IMR-90 (cell line): Measurements from ENCODE around the gene SNRPA1. TPM values are rescaled to one million over a fixed set of nuclear protein-coding genes. Genes with fewer than 3 reads are reported as not detected.

ENCODE experiments used
- ATAC-seq: fragments of 200-7000 bp; cut with Tn5 transposase; 2 replicates; pipeline ENCODE4 v1.9.1; 2020; ENCODE audit warnings: low read depth, mild to moderate bottlenecking, moderate library complexity
- BruUV-seq: library from RNA; stranded (reverse); fragments of 400-500 nt; replicated peaks from 2 replicates; lab custom pipeline; 2021; lab: Mats Ljungman, UMichigan
- CTCF ChIA-PET: fragments of 300-600 bp; formaldehyde crosslinking; extraction: SDS; loops from one replicate; lab custom pipeline; 2021; ENCODE audit warnings: antibody characterized with exemption; lab: Yijun Ruan, JAX
- POLR2A ChIA-PET: fragments of 300-600 bp; sonication (Branson Sonifier 250); formaldehyde crosslinking; loops from one replicate; lab custom pipeline; 2022; ENCODE audit warnings: antibody characterized with exemption; ENCODE audit not compliant: unreplicated experiment; lab: Charles Lee
- DNase-seq: peaks from one replicate; pipeline ENCODE4 v3.0.0; 2013
- H2AFZ ChIP-seq: replicated peaks from 2 replicates; pipeline ENCODE3; 2013; ENCODE audit warnings: low read length, mild to moderate bottlenecking; ENCODE audit not compliant: poor library complexity
- H2AK5ac ChIP-seq: 2 replicates; pipeline ENCODE4 v1.6.1; 2013; ENCODE audit warnings: low read depth, low read length, inconsistent platforms
- H2AK9ac ChIP-seq: replicated peaks from 2 replicates; pipeline ENCODE3; 2013; ENCODE audit warnings: mild to moderate bottlenecking, low read depth, low read length, moderate library complexity; ENCODE audit not compliant: poor library complexity
- H2BK120ac ChIP-seq: 2 replicates; pipeline ENCODE4 v1.6.1; 2013; ENCODE audit warnings: low read depth, low read length, inconsistent platforms
- H2BK15ac ChIP-seq: 3 replicates; pipeline ENCODE4 v1.6.1; 2013; ENCODE audit warnings: low read depth, low read length, inconsistent platforms
- H2BK20ac ChIP-seq: 2 replicates; pipeline ENCODE4 v1.6.1; 2013; ENCODE audit warnings: low read depth, mild to moderate bottlenecking, inconsistent platforms, low read length, moderate library complexity
- H2BK5ac ChIP-seq: 2 replicates; pipeline ENCODE4 v1.6.1; 2013; ENCODE audit warnings: mild to moderate bottlenecking, low read depth, low read length, inconsistent platforms; ENCODE audit not compliant: poor library complexity, severe bottlenecking
- H3K14ac ChIP-seq: replicated peaks from 2 replicates; pipeline ENCODE4 v1.6.1; 2013; ENCODE audit warnings: low read depth, low read length, inconsistent platforms
- H3K18ac ChIP-seq: 2 replicates; pipeline ENCODE4 v1.6.1; 2013; ENCODE audit warnings: low read depth, low read length, control low read depth
- H3K23ac ChIP-seq: 2 replicates; pipeline ENCODE4 v1.6.1; 2013; ENCODE audit warnings: low read depth, low read length, inconsistent platforms
- H3K27ac ChIP-seq: 2 replicates; pipeline ENCODE4 v1.5.1; 2013; ENCODE audit warnings: mild to moderate bottlenecking, control low read depth, low read length; ENCODE audit not compliant: insufficient read depth
- H3K27me3 ChIP-seq: 2 replicates; pipeline ENCODE4 v1.6.1; 2013; ENCODE audit warnings: low read length; ENCODE audit not compliant: control insufficient read depth, insufficient read depth
- H3K36me3 ChIP-seq: 2 replicates; pipeline ENCODE4 v1.6.1; 2013; ENCODE audit warnings: low read length, mixed read lengths; ENCODE audit not compliant: control insufficient read depth, insufficient read depth
- H3K4ac ChIP-seq: 2 replicates; pipeline ENCODE4 v1.6.1; 2013; ENCODE audit warnings: low read depth, low read length, inconsistent platforms
- H3K4me1 ChIP-seq: 2 replicates; pipeline ENCODE4 v1.6.1; 2013; ENCODE audit warnings: low read length, mixed read lengths; ENCODE audit not compliant: control insufficient read depth, insufficient read depth
- H3K4me2 ChIP-seq: 2 replicates; pipeline ENCODE4 v1.6.1; 2013; ENCODE audit warnings: low read depth, mild to moderate bottlenecking, control low read depth, low read length, moderate library complexity
- H3K4me3 ChIP-seq: 2 replicates; pipeline ENCODE4 v1.5.1; 2013; ENCODE audit warnings: low read depth, mild to moderate bottlenecking, control low read depth, low read length, moderate library complexity; ENCODE audit not compliant: insufficient read depth
- H3K56ac ChIP-seq: 2 replicates; pipeline ENCODE4 v1.6.1; 2013; ENCODE audit warnings: low read length, inconsistent platforms; ENCODE audit not compliant: insufficient read depth; ENCODE audit errors: extremely low read depth
- H3K79me1 ChIP-seq, 2 experiments: 2 replicates each; pipeline ENCODE4 v1.6.1; 2013; ENCODE audit warnings: low read length in 2 of 2, inconsistent platforms in 1 of 2, low read depth in 1 of 2
- H3K9ac ChIP-seq: 2 replicates; pipeline ENCODE4 v1.6.1; 2013; ENCODE audit warnings: low read depth, low read length, control low read depth
- H3K9me1 ChIP-seq: 2 replicates; pipeline ENCODE4 v1.6.1; 2013; ENCODE audit warnings: low read length, inconsistent platforms; ENCODE audit not compliant: insufficient read depth
- H3K9me3 ChIP-seq: 2 replicates; pipeline ENCODE4 v1.6.1; 2013; ENCODE audit warnings: low read length; ENCODE audit not compliant: control insufficient read depth, insufficient read depth
- H4K20me1 ChIP-seq: 2 replicates; pipeline ENCODE4 v1.6.1; 2013; ENCODE audit warnings: low read length, inconsistent platforms; ENCODE audit not compliant: insufficient read depth
- H4K5ac ChIP-seq: 2 replicates; pipeline ENCODE4 v1.6.1; 2013; ENCODE audit warnings: mild to moderate bottlenecking, low read depth, low read length, control low read depth
- H4K8ac ChIP-seq, 2 experiments: 2 replicates each; pipeline ENCODE4 v1.6.1; 2013; ENCODE audit warnings: low read depth in 2 of 2, low read length in 2 of 2, control low read depth in 1 of 2, inconsistent platforms in 1 of 2
- H4K91ac ChIP-seq: 2 replicates; pipeline ENCODE4 v1.6.1; 2013; ENCODE audit warnings: low read depth, low read length, inconsistent platforms; ENCODE audit not compliant: insufficient read depth
- BHLHE40 ChIP-seq: fragments of 150-350 bp; IDR thresholded peaks from 2 replicates; pipeline ENCODE4 v1.6.1; 2016; ENCODE audit warnings: mild to moderate bottlenecking, low read depth, low read length
- CEBPB ChIP-seq: IDR thresholded peaks from 2 replicates; pipeline ENCODE4 v1.6.1; 2012; ENCODE audit warnings: low read depth, low read length, improper control_type of control experiment
- CHD1 ChIP-seq: IDR thresholded peaks from 2 replicates; pipeline ENCODE4 v1.6.1; 2012; ENCODE audit warnings: low read depth, low read length, improper control_type of control experiment
- FOS ChIP-seq: fragments of 150-350 bp; IDR thresholded peaks from 2 replicates; pipeline ENCODE4 v1.6.1; 2016; ENCODE audit warnings: low read depth, low read length
- MAFK ChIP-seq: IDR thresholded peaks from 2 replicates; pipeline ENCODE4 v1.6.1; 2012; ENCODE audit warnings: low read depth, low read length, improper control_type of control experiment
- MAZ ChIP-seq: IDR thresholded peaks from 2 replicates; pipeline ENCODE4 v1.6.1; 2012; ENCODE audit warnings: low read depth, mild to moderate bottlenecking, low read length, improper control_type of control experiment, moderate library complexity, borderline replicate concordance
- MXI1 ChIP-seq: IDR thresholded peaks from 2 replicates; pipeline ENCODE4 v1.6.1; 2012; ENCODE audit warnings: low read depth, mild to moderate bottlenecking, low read length, moderate library complexity, borderline replicate concordance
- NFE2L2 ChIP-seq: fragments of 150-350 bp; IDR thresholded peaks from 2 replicates; pipeline ENCODE4 v1.6.1; 2016; ENCODE audit warnings: low read depth, mild to moderate bottlenecking, low read length
- POLR2A ChIP-seq: IDR thresholded peaks from 2 replicates; pipeline ENCODE4 v1.6.1; 2012; ENCODE audit warnings: mild to moderate bottlenecking, low read depth, low read length
- RAD21 ChIP-seq: IDR thresholded peaks from 2 replicates; pipeline ENCODE4 v1.6.1; 2012; ENCODE audit warnings: low read length, improper control_type of control experiment
- RCOR1 ChIP-seq: IDR thresholded peaks from 2 replicates; pipeline ENCODE4 v1.6.1; 2012; ENCODE audit warnings: mild to moderate bottlenecking, low read length, improper control_type of control experiment; ENCODE audit not compliant: insufficient replicate concordance
- RFX5 ChIP-seq: IDR thresholded peaks from 2 replicates; pipeline ENCODE4 v1.8.0; 2012; ENCODE audit warnings: low read depth, mild to moderate bottlenecking, low read length, moderate library complexity
- SMC3 ChIP-seq: fragments of 150-350 bp; IDR thresholded peaks from 2 replicates; pipeline ENCODE4 v1.6.1; 2016; ENCODE audit warnings: low read depth, mild to moderate bottlenecking, antibody characterized with exemption, low read length, moderate library complexity
- WGBS, 2 experiments: methylation state at CpG; one replicate each; pipeline versions ENCODE4 v1.1.5 to v1.1.7; 2013; ENCODE audit warnings: missing lambda C conversion rate in 2 of 2; ENCODE audit not compliant: insufficient read length in 1 of 2; ENCODE audit errors: extremely low coverage in 2 of 2; 5-methylcytosine and 5-hydroxymethylcytosine counted together
- dilution Hi-C: fragments of 300-500 bp; cut with HindIII; formaldehyde crosslinking; loops from one replicate; pipeline ENCODE4 v1.14.3; 2018; ENCODE audit warnings: low sequenced_read_pairs; ENCODE audit not compliant: unreplicated experiment
- in situ Hi-C: fragments of 300-500 bp; cut with MboI; formaldehyde crosslinking; loops from 3 replicates; pipeline ENCODE4 v1.14.3; 2019; ENCODE audit warnings: low sequenced_read_pairs, inconsistent platforms, mixed read lengths
- intact Hi-C: fragments of 100-400 bp; cut with micrococcal nuclease; formaldehyde crosslinking; loops from 2 replicates; pipeline ENCODE4 v1.10.0; 2022
- polyA plus RNA-seq, 3 experiments: library from polyadenylated mRNA; depleted of rRNA; stranded (reverse); fragments of >200 nt; gene quantifications; 2 replicates each; pipeline ENCODE4 v1.2.3, GENCODE V29; 2012; ENCODE audit warnings: low replicate concordance in 1 of 3
- total RNA-seq: library from RNA; depleted of rRNA; stranded (reverse); fragments of >200 nt; gene quantifications from 2 replicates; pipeline ENCODE4 v1.2.3, GENCODE V29; 2012
- TF ChIP-seq, protein P1 (sequence below): fragments of 150-350 bp; IDR thresholded peaks from 2 replicates; pipeline ENCODE4 v1.6.1; 2017; ENCODE audit warnings: mild to moderate bottlenecking, antibody characterized with exemption, low read length, low read depth
- TF ChIP-seq, protein P2 (sequence below): conservative IDR thresholded peaks from 2 replicates; pipeline ENCODE4 v1.5.1; 2012; ENCODE audit warnings: mild to moderate bottlenecking, low read depth, low read length, improper control_type of control experiment
- TF ChIP-seq, protein P3 (sequence below): fragments of 150-350 bp; IDR thresholded peaks from 2 replicates; pipeline ENCODE4 v1.6.1; 2016; ENCODE audit warnings: low read depth, mild to moderate bottlenecking, low read length, moderate library complexity, borderline replicate concordance

The SNRPA1 gene
- total and polyA plus RNA-seq, 2 of the 4 experiments (the other 2 are of a cell fraction) = 37.1 to 79.9 TPM

DNA sequence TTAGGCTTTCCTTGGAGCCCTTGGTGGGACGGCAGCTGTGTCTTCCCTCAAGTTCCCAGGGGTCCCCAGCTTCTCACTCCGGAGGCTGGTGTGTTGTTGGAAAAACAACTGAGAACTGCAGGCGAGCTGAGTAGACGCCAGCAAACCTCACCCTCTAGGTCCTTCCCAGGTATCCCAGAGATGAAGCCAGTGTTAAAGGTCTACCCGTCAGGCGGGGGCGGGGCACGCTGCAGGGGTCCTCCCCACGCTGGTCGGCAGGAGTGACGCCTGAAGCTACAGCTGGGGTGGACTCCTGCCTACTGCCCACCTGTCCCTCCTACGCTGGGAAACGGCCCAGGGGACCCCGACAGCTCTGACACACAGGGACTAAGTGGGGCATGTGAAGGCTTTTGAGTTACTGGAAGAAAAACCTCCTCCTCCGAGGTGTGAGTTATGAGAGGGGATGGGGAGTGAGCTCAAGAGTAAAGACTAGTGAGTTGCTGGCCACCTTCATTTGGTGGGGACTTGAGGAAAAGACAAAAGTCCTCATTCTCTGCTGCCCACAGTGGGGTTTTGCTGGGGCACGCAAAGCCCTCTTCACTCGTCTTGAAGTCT, 32.2 kb upstream of the SNRPA1 start:
- no TSS peak for BruUV-seq
- H3K18ac ChIP-seq = no peak overlapping the region

More for the DNA sequence above, 32.2 kb upstream of the SNRPA1 start:
- no peaks in the 10 kb centered on the region for H3K36me3 ChIP-seq
- no peak overlapping the region for H2AK5ac ChIP-seq
- WGBS, 2 experiments = no CpG with 5 or more reads among the region's 17 CpGs
- H3K27ac ChIP-seq = no peak overlapping the region
- H4K8ac ChIP-seq = no peak overlapping the region
- dilution Hi-C loops = no loop called here
- no peak overlapping the region for H2BK15ac ChIP-seq
- TF ChIP-seq, protein P1, sequence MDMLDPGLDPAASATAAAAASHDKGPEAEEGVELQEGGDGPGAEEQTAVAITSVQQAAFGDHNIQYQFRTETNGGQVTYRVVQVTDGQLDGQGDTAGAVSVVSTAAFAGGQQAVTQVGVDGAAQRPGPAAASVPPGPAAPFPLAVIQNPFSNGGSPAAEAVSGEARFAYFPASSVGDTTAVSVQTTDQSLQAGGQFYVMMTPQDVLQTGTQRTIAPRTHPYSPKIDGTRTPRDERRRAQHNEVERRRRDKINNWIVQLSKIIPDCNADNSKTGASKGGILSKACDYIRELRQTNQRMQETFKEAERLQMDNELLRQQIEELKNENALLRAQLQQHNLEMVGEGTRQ = no peak
- TF ChIP-seq MXI1 (no peak), FOS (no peak), POLR2A (no peak), CEBPB (no peak), RFX5 (no peak), MAFK (no peak), RCOR1 (no peak), NFE2L2 (no peak), BHLHE40 (no peak), SMC3 (no peak), RAD21 (no peak), MAZ (no peak), CHD1 (no peak)
- TF ChIP-seq, protein P2, sequence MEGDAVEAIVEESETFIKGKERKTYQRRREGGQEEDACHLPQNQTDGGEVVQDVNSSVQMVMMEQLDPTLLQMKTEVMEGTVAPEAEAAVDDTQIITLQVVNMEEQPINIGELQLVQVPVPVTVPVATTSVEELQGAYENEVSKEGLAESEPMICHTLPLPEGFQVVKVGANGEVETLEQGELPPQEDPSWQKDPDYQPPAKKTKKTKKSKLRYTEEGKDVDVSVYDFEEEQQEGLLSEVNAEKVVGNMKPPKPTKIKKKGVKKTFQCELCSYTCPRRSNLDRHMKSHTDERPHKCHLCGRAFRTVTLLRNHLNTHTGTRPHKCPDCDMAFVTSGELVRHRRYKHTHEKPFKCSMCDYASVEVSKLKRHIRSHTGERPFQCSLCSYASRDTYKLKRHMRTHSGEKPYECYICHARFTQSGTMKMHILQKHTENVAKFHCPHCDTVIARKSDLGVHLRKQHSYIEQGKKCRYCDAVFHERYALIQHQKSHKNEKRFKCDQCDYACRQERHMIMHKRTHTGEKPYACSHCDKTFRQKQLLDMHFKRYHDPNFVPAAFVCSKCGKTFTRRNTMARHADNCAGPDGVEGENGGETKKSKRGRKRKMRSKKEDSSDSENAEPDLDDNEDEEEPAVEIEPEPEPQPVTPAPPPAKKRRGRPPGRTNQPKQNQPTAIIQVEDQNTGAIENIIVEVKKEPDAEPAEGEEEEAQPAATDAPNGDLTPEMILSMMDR = no peak
- TF ChIP-seq, protein P3, sequence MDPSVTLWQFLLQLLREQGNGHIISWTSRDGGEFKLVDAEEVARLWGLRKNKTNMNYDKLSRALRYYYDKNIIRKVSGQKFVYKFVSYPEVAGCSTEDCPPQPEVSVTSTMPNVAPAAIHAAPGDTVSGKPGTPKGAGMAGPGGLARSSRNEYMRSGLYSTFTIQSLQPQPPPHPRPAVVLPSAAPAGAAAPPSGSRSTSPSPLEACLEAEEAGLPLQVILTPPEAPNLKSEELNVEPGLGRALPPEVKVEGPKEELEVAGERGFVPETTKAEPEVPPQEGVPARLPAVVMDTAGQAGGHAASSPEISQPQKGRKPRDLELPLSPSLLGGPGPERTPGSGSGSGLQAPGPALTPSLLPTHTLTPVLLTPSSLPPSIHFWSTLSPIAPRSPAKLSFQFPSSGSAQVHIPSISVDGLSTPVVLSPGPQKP = no peak
- ChIA-PET CTCF (no interaction called here), POLR2A (no interaction called here)
- H2BK5ac ChIP-seq = no peak overlapping the region
- H3K9me1 ChIP-seq = no peaks in the 10 kb centered on the region
- H3K27me3 ChIP-seq = peaks cover 31% of the 10 kb centered on the region
- no peak overlapping the region for H2AFZ ChIP-seq
- no peak overlapping the region for H3K4ac ChIP-seq
- no peak overlapping the region for H3K56ac ChIP-seq
- no peak overlapping the region for H4K91ac ChIP-seq
- no peak for ATAC-seq
- H3K79me1 ChIP-seq = no peaks in the 10 kb centered on the region
- H3K4me1 ChIP-seq = no peaks in the 10 kb centered on the region
- no peak overlapping the region for H3K4me2 ChIP-seq
- H3K9ac ChIP-seq = no peak overlapping the region
- no peak overlapping the region for H3K23ac ChIP-seq
- H2BK20ac ChIP-seq = no peak overlapping the region
- DNase-seq = no peak
- no peak overlapping the region for H3K4me3 ChIP-seq
- no peaks in the 10 kb centered on the region for H3K9me3 ChIP-seq
- H2AK9ac ChIP-seq = no peak overlapping the region
- in situ Hi-C loops = no loop called here
- H4K5ac ChIP-seq = no peak overlapping the region
- no peaks in the 10 kb centered on the region for H4K20me1 ChIP-seq
- intact Hi-C loops = no loop called here
- H2BK120ac ChIP-seq = no peak overlapping the region
- H3K14ac ChIP-seq = no peak overlapping the region
